GM06990 (cell line): ENCODE results near the gene CBL.

Source experiments
- DNase-seq: peaks from one replicate; pipeline ENCODE4 v3.0.0-alpha.2; 2011; ENCODE audit not compliant: insufficient read length; ENCODE audit errors: extremely low read depth
- H3K27me3 ChIP-seq: replicated peaks from 2 replicates; pipeline ENCODE4 v1.6.0; 2011; ENCODE audit warnings: low read length; ENCODE audit not compliant: control insufficient read depth, insufficient read depth
- H3K36me3 ChIP-seq: 2 replicates; pipeline ENCODE4 v1.5.1; 2011; ENCODE audit warnings: low read length; ENCODE audit not compliant: control insufficient read depth, insufficient read depth
- H3K4me3 ChIP-seq: replicated peaks from 2 replicates; pipeline ENCODE4 v1.5.1; 2011; ENCODE audit warnings: low read depth, mild to moderate bottlenecking, control low read depth, low read length
- TF ChIP-seq, protein P1 (sequence below): IDR thresholded peaks from 2 replicates; pipeline ENCODE4 v1.5.1; 2011; ENCODE audit warnings: low read length, control low read depth, mild to moderate bottlenecking, inconsistent platforms; ENCODE audit not compliant: insufficient read depth, poor library complexity, severe bottlenecking

The CBL gene

DNA sequence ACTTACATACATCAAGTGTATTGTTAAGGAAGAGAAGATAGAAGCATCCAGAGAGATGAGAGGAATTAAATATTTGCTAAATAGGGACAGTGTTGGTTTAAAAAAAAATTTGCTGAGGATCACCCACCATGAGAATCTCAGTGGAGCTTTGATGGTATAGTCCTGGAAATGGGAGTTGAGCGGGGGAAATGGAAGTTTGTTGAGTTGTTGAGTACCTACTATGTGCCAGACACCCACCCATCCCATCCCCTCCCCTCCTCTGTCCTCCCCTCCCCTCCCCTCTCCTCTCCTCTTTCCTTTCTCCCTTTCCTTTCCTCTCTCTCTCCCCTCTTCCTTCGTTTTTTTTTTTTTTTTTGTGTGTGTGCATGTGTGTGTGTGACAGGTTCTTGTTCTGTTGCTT, 145.1 kb downstream of the CBL start:
- TF ChIP-seq, protein P1, sequence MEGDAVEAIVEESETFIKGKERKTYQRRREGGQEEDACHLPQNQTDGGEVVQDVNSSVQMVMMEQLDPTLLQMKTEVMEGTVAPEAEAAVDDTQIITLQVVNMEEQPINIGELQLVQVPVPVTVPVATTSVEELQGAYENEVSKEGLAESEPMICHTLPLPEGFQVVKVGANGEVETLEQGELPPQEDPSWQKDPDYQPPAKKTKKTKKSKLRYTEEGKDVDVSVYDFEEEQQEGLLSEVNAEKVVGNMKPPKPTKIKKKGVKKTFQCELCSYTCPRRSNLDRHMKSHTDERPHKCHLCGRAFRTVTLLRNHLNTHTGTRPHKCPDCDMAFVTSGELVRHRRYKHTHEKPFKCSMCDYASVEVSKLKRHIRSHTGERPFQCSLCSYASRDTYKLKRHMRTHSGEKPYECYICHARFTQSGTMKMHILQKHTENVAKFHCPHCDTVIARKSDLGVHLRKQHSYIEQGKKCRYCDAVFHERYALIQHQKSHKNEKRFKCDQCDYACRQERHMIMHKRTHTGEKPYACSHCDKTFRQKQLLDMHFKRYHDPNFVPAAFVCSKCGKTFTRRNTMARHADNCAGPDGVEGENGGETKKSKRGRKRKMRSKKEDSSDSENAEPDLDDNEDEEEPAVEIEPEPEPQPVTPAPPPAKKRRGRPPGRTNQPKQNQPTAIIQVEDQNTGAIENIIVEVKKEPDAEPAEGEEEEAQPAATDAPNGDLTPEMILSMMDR = no peak
- Histone ChIP-seq H3K36me3 (no peaks in the 10 kb centered on the region), H3K27me3 (no peaks in the 10 kb centered on the region; the same call in 1 of the 2 replicates), H3K4me3 (no peak overlapping the region)
- DNase-seq = no peak

DNA sequence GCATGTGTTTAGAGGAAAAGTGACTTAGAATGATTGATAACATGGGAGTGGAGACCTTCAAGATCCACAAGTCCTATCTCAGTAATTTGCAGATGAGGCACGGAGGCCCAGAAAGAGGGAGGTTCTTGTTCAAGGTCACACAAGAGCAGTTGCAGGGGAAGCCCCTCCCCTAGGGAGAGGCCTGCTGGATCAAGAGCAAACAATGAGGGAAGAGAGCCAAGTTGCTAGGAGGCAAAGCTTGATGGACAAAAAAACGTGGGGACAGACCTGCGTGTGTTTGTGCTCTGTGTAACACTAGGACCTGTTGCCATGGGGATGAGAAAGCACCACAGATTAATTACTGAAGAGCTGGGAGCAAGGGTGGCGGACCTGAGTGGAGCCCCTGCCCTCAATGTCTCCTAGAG, 146.7 kb downstream of the CBL start:
- H3K27me3 ChIP-seq = no peaks in the 10 kb centered on the region
- TF ChIP-seq, protein P1 = no peak
- DNase-seq = no peak
- no peaks in the 10 kb centered on the region for H3K36me3 ChIP-seq
- H3K4me3 ChIP-seq = no peak overlapping the region

DNA sequence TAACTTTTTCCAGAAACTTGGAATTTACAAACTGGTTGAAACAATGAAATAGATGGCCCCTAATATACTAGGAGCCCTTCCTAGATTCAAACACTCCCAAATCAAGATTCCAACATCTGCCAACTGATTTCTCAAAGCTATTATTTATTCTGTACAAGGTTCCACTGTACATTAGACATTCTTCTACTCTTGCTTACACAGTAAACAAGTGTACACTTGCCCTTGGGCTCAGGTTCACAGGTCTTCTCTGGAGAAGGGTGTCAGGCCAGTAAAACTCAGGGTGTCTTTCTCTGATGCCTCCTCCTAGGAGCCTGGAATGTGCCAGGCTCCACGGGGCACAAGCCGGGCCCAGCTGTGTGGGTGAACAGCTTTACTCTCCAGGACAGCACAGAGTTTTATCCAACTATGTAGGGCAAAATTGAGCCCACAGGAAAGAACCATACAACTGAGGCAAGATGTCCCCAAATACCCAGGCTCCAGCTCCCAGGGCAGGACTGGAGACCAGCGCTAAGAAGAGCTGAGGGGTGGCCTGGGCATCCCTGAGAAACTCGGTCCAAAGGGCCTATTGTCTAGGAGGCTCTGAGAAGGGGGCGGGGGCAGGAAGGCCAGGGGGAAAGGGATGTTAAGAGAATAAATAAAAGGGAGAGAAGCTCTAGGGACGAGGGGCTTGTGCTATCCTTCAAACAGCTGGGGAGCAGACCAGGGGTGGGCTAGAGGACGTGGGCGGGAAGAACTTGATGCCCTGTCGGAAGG, 149.1 kb downstream of the CBL start:
- TF ChIP-seq, protein P1 = no peak
- Histone ChIP-seq H3K27me3 (no peaks in the 10 kb centered on the region), H3K36me3 (no peaks in the 10 kb centered on the region), H3K4me3 (no peak overlapping the region)
- DNase-seq = no peak

DNA sequence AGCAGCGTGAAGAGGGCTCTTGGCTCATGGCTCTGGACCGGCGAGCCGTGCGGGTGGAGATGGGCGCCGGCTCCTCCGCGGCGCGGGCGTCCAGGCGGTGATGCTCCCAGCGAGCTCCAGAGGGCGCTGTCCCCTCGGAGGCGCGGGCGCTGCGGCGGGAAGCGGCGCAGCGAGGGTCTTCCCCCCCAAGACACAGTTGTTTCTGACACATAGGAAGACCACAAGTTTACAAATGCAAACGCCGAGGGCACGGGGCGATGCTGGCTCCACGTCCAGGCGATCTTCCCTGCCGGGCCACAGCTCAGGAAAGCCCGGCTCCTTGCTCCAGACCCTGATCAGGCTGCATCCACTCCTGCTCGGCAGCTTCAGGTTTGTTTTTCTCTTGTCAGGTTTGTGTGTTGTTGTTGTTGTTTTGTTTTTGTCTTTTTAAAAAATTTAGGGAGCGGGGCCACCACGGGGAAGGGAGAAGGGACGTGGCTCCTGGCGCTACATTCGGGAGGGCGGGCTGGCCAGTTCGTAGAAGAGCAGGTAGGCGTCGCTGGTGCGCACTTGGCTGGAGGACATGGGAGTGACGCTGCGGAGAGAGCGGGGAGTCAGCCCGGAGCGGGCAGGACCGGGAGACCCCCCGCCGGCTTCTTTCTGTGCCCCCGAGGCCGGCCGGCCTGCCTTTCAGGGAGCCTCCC, 150.4 kb downstream of the CBL start:
- TF ChIP-seq, protein P1 = peak; percentile 77
- Histone ChIP-seq H3K27me3 (no peaks in the 10 kb centered on the region), H3K36me3 (no peaks in the 10 kb centered on the region), H3K4me3 (peak overlapping the region; percentile 59)
- DNase-seq = peak; percentile 67

DNA sequence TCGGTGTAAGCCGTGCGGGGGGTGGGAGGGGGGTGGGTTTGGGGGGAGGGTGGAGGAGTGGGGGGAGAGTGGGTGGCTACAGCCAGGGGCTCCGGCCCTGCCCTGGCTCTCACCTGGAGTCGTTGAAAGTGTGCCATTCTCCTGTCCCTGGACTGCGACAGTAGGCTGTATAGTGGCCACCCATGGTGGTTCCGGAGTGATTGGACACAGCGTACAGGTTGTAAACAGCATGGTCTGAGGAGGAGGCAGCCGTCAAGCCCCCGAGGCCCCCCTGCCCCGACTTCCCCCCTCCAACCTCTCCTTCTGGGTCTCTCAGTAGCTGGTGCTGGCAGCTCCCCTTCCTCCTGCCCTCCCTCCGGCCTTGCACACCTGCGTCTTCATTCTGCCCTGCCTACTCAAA, 150.9 kb downstream of the CBL start:
- H3K4me3 ChIP-seq = peak overlapping the region; percentile 59; the same call in 1 of the 2 replicates
- no peaks in the 10 kb centered on the region for H3K27me3 ChIP-seq
- TF ChIP-seq, protein P1 = no peak
- no peaks in the 10 kb centered on the region for H3K36me3 ChIP-seq
- DNase-seq = no peak
